IMR-90 (cell line): ENCODE results near the gene SKAP1.

Source experiments
- CEBPB ChIP-seq: IDR thresholded peaks from 2 replicates; pipeline ENCODE4 v1.6.1; 2012; ENCODE audit warnings: low read depth, low read length, improper control_type of control experiment
- CHD1 ChIP-seq: IDR thresholded peaks from 2 replicates; pipeline ENCODE4 v1.6.1; 2012; ENCODE audit warnings: low read depth, low read length, improper control_type of control experiment
- MAFK ChIP-seq: IDR thresholded peaks from 2 replicates; pipeline ENCODE4 v1.6.1; 2012; ENCODE audit warnings: low read depth, low read length, improper control_type of control experiment
- MAZ ChIP-seq: IDR thresholded peaks from 2 replicates; pipeline ENCODE4 v1.6.1; 2012; ENCODE audit warnings: low read depth, mild to moderate bottlenecking, low read length, improper control_type of control experiment, moderate library complexity, borderline replicate concordance
- MXI1 ChIP-seq: IDR thresholded peaks from 2 replicates; pipeline ENCODE4 v1.6.1; 2012; ENCODE audit warnings: low read depth, mild to moderate bottlenecking, low read length, moderate library complexity, borderline replicate concordance
- POLR2A ChIP-seq: IDR thresholded peaks from 2 replicates; pipeline ENCODE4 v1.6.1; 2012; ENCODE audit warnings: mild to moderate bottlenecking, low read depth, low read length
- RCOR1 ChIP-seq: IDR thresholded peaks from 2 replicates; pipeline ENCODE4 v1.6.1; 2012; ENCODE audit warnings: mild to moderate bottlenecking, low read length, improper control_type of control experiment; ENCODE audit not compliant: insufficient replicate concordance
- RFX5 ChIP-seq: IDR thresholded peaks from 2 replicates; pipeline ENCODE4 v1.8.0; 2012; ENCODE audit warnings: low read depth, mild to moderate bottlenecking, low read length, moderate library complexity
- SMC3 ChIP-seq: fragments of 150-350 bp; IDR thresholded peaks from 2 replicates; pipeline ENCODE4 v1.6.1; 2016; ENCODE audit warnings: low read depth, mild to moderate bottlenecking, antibody characterized with exemption, low read length, moderate library complexity
- TF ChIP-seq, protein P1 (sequence below): conservative IDR thresholded peaks from 2 replicates; pipeline ENCODE4 v1.5.1; 2012; ENCODE audit warnings: mild to moderate bottlenecking, low read depth, low read length, improper control_type of control experiment

DNA sequence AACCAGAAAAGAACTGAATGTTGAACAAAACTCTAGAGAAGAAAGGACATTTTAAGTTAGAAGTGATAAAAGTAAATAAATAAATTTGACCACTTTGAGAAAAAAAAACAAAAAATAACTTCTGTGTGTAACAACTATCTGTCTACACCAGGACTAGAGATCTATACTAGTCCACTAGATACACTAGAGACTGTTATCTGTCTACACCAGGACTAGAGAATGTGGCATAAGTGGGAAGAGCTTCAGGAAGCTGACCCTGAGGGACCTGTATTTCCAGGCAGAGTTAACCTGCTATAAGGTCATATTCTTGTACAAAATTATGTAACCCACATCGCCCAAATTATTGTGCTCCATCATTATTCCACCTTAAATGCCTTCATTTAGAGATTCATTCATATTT lies 160.8 kb downstream of the SKAP1 start:
- TF ChIP-seq MAZ = no peak
- TF ChIP-seq CHD1 = no peak
- no peak for TF ChIP-seq RFX5
- TF ChIP-seq MAFK = no peak
- TF ChIP-seq, protein P1, sequence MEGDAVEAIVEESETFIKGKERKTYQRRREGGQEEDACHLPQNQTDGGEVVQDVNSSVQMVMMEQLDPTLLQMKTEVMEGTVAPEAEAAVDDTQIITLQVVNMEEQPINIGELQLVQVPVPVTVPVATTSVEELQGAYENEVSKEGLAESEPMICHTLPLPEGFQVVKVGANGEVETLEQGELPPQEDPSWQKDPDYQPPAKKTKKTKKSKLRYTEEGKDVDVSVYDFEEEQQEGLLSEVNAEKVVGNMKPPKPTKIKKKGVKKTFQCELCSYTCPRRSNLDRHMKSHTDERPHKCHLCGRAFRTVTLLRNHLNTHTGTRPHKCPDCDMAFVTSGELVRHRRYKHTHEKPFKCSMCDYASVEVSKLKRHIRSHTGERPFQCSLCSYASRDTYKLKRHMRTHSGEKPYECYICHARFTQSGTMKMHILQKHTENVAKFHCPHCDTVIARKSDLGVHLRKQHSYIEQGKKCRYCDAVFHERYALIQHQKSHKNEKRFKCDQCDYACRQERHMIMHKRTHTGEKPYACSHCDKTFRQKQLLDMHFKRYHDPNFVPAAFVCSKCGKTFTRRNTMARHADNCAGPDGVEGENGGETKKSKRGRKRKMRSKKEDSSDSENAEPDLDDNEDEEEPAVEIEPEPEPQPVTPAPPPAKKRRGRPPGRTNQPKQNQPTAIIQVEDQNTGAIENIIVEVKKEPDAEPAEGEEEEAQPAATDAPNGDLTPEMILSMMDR = no peak
- no peak for TF ChIP-seq RCOR1
- TF ChIP-seq SMC3 = no peak
- no peak for TF ChIP-seq POLR2A
- TF ChIP-seq MXI1 = no peak
- TF ChIP-seq CEBPB = no peak
